ENCODE measurements around the gene ZNFX1.
"Not testable (repeated sequence)": the region's sequence is repeated elsewhere in the genome, so short reads cannot be mapped to it uniquely, and the experiment has no call there.

Gene ZNFX1

GRCh38 chr20:49210101-49210756 lies 67.6 kb downstream of the ZNFX1 start:
- DNase-seq (ENCODE audit: low read depth) = no peak

- no peak for DNase-seq (ENCODE audit: low read depth)
Measured at GRCh38 chr20:49207076-49207475, 70.8 kb downstream of the ZNFX1 start.

- no peak for DNase-seq (ENCODE audit: low read depth)
Measured at GRCh38 chr20:49203746-49204145, 74.1 kb downstream of the ZNFX1 start.

- DNase-seq (ENCODE audit: low read depth) = no peak
Measured at GRCh38 chr20:49203011-49203410, 74.8 kb downstream of the ZNFX1 start.

- DNase-seq (ENCODE audit: low read depth) = no peak
Measured at GRCh38 chr20:49199729-49200293, 78.0 kb downstream of the ZNFX1 start.

- not testable (repeated sequence) for DNase-seq (ENCODE audit: low read depth)
Measured at GRCh38 chr20:49192944-49193518, 84.8 kb downstream of the ZNFX1 start.

Measured in stimulated activated CD8-positive, alpha-beta memory T cell treated with anti-CD3 and anti-CD28 coated beads, Interleukin-12 subunit alpha, Interleukin-12 subunit beta, amount 100 ng/mL, for 4 hours (primary cell).